Kidney capillary endothelial cell (primary cell): ENCODE results near the gene C22orf15.

Experiments used
- DNase-seq: peaks from one replicate; pipeline ENCODE4 v3.0.0-alpha.2; 2018; ENCODE audit warnings: low spot score

Gene C22orf15

GRCh38 chr22:23789121-23789520 lies 26.3 kb downstream of the C22orf15 start:
- DNase-seq, result no peak

- DNase-seq, result no peak
These were observed 26.8 kb downstream of the C22orf15 start for GRCh38 chr22:23789638-23790037.

GRCh38 chr22:23790819-23791737 lies 28.3 kb downstream of the C22orf15 start:
- DNase-seq, result no peak

GRCh38 chr22:23791738-23792645 lies 29.2 kb downstream of the C22orf15 start:
- DNase-seq, result no peak

- DNase-seq, result no peak
These were observed 30.5 kb downstream of the C22orf15 start for GRCh38 chr22:23793326-23793725.

- DNase-seq, result no peak
These were observed 33.7 kb downstream of the C22orf15 start for GRCh38 chr22:23796461-23796860.

- no peak for DNase-seq
These were observed 37.8 kb downstream of the C22orf15 start for GRCh38 chr22:23800297-23801237.

GRCh38 chr22:23801238-23801821 lies 38.5 kb downstream of the C22orf15 start:
- no peak for DNase-seq

- DNase-seq, result no peak
These were observed 39.1 kb downstream of the C22orf15 start for GRCh38 chr22:23801886-23802377.

GRCh38 chr22:23803001-23803819 lies 40.4 kb downstream of the C22orf15 start:
- no peak for DNase-seq

- no peak for DNase-seq
These were observed 42.0 kb downstream of the C22orf15 start for GRCh38 chr22:23804781-23805291.

GRCh38 chr22:23806837-23807236 lies 44.0 kb downstream of the C22orf15 start:
- no peak for DNase-seq

- DNase-seq, result no peak
These were observed 49.6 kb downstream of the C22orf15 start for GRCh38 chr22:23812378-23812777.
